Fibroblast of the conjunctiva (primary cell): ENCODE results near the gene MED4.
"Not testable (repeated sequence)": the region's sequence is repeated elsewhere in the genome, so short reads cannot be mapped to it uniquely, and the experiment has no call there.

Experiments
- DNase-seq: peaks from one replicate; pipeline ENCODE4 v3.0.0-alpha.2; 2010; ENCODE audit warnings: low read depth

MED4 gene

GRCh38 chr13:48094404-48094780 is 512 bp downstream of the MED4 start:
- DNase-seq: no peak

GRCh38 chr13:48093588-48093987 is 1.3 kb downstream of the MED4 start:
- no peak for DNase-seq

GRCh38 chr13:48086272-48086671 is 8.6 kb downstream of the MED4 start:
- DNase-seq: no peak

- DNase-seq: no peak
Measured at GRCh38 chr13:48081739-48082138, 13.2 kb downstream of the MED4 start.

- DNase-seq: no peak
Measured at GRCh38 chr13:48078251-48078656, 16.6 kb downstream of the MED4 start.

GRCh38 chr13:48074006-48074405 is 20.9 kb downstream of the MED4 start:
- no peak for DNase-seq

GRCh38 chr13:48072787-48073186 is 22.1 kb downstream of the MED4 start:
- no peak for DNase-seq

- no peak for DNase-seq
Measured at GRCh38 chr13:48072304-48072703, 22.6 kb downstream of the MED4 start.

- no peak for DNase-seq
Measured at GRCh38 chr13:48070942-48071341, 24.0 kb downstream of the MED4 start.

GRCh38 chr13:48069573-48069972 is 25.3 kb downstream of the MED4 start:
- no peak for DNase-seq

GRCh38 chr13:48068952-48069351 is 26.0 kb downstream of the MED4 start:
- DNase-seq: no peak

- DNase-seq: no peak
Measured at GRCh38 chr13:48068036-48068435, 26.9 kb downstream of the MED4 start.

- DNase-seq: peak; percentile 10
Measured at GRCh38 chr13:48066310-48066989, 28.5 kb downstream of the MED4 start.

GRCh38 chr13:48059951-48060350 is 35.0 kb downstream of the MED4 start:
- DNase-seq: not testable (repeated sequence)

GRCh38 chr13:48058536-48058935 is 36.4 kb downstream of the MED4 start:
- not testable (repeated sequence) for DNase-seq

GRCh38 chr13:48055712-48056111 is 39.2 kb downstream of the MED4 start:
- no peak for DNase-seq

GRCh38 chr13:48054601-48055000 is 40.3 kb downstream of the MED4 start:
- no peak for DNase-seq

GRCh38 chr13:48050550-48050949 is 44.4 kb downstream of the MED4 start:
- DNase-seq: no peak

- peak; percentile 38 for DNase-seq
Measured at GRCh38 chr13:48043789-48044503, 51.0 kb downstream of the MED4 start.

GRCh38 chr13:48042894-48043293 is 52.0 kb downstream of the MED4 start:
- DNase-seq: no peak

GRCh38 chr13:48040896-48041295 is 54.0 kb downstream of the MED4 start:
- no peak for DNase-seq

GRCh38 chr13:48040049-48040448 is 54.9 kb downstream of the MED4 start:
- no peak for DNase-seq

GRCh38 chr13:48038761-48039160 is 56.1 kb downstream of the MED4 start:
- DNase-seq: no peak
